Measurements from ENCODE around the gene CFD. TPM values are rescaled to one million over a fixed set of nuclear protein-coding genes. Genes with fewer than 3 reads are reported as not detected.
A peak's percentile ranks its signal among the peaks of the same experiment; 100 is the strongest.

Gene CFD
- total and polyA plus RNA-seq, 4 donors = 90.8 to 227 (median 141) TPM

GRCh38 chr19:825897-826644 is 33.4 kb upstream of the CFD start:
- no peaks in the 10 kb centered on the region for H3K9me3 ChIP-seq (ENCODE audit: control insufficient read depth in 4 of 4, insufficient read depth in 3 of 4, low read length in 3 of 4)
- WGBS, 2 donors = 64 to 71% methylated on average over 19 of the region's 19 CpGs
- no peak overlapping the region for H3K9ac ChIP-seq (ENCODE audit: insufficient read depth in 1 of 2, low read length in 2 of 2)
- no peak for TF ChIP-seq CTCF (IDR thresholded peaks at IDR 0.05; ENCODE audit: control extremely low read depth, extremely low read depth)
- H3K4me3 ChIP-seq = no peak overlapping the region
- no peak overlapping the region for H3K27ac ChIP-seq (ENCODE audit: low read depth in 1 of 2, low read length in 1 of 2)
- H3K27me3 ChIP-seq (ENCODE audit: control insufficient read depth in 3 of 3, insufficient read depth in 3 of 3, low read length in 2 of 3) = peaks cover 0 to 4% (median 0%) of the 10 kb centered on the region in 3 donors
- H3K4me1 ChIP-seq (ENCODE audit: control insufficient read depth in 5 of 5, insufficient read depth in 5 of 5, low read length in 5 of 5) = peaks cover 0 to 4% (median 3%) of the 10 kb centered on the region in 5 donors
- H3K36me3 ChIP-seq (ENCODE audit: control insufficient read depth in 4 of 4, insufficient read depth in 4 of 4, low read length in 4 of 4) = no peaks in the 10 kb centered on the region
- ATAC-seq (ENCODE audit: insufficient read depth, low FRiP score) (no peak), DNase-seq (peak in 2 of 3 donors; percentile 60 to 66)

GRCh38 chr19:827314-827709 is 32.2 kb upstream of the CFD start:
- no peaks in the 10 kb centered on the region for H3K36me3 ChIP-seq (ENCODE audit: control insufficient read depth in 4 of 4, insufficient read depth in 4 of 4, low read length in 4 of 4)
- no peak for ATAC-seq (ENCODE audit: insufficient read depth, low FRiP score)
- peaks cover 0 to 3% (median 0%) of the 10 kb centered on the region in 5 donors for H3K4me1 ChIP-seq (ENCODE audit: control insufficient read depth in 5 of 5, insufficient read depth in 5 of 5, low read length in 5 of 5)
- peaks cover 0 to 4% (median 3%) of the 10 kb centered on the region in 3 donors for H3K27me3 ChIP-seq (ENCODE audit: control insufficient read depth in 3 of 3, insufficient read depth in 3 of 3, low read length in 2 of 3)
- H3K9ac ChIP-seq (ENCODE audit: insufficient read depth in 1 of 2, low read length in 2 of 2) = no peak overlapping the region
- H3K4me3 ChIP-seq = no peak overlapping the region
- no peaks in the 10 kb centered on the region for H3K9me3 ChIP-seq (ENCODE audit: control insufficient read depth in 4 of 4, insufficient read depth in 3 of 4, low read length in 3 of 4)
- no peak overlapping the region for H3K27ac ChIP-seq (ENCODE audit: low read depth in 1 of 2, low read length in 1 of 2)
- DNase-seq = no peak
- no peak for TF ChIP-seq CTCF (IDR thresholded peaks at IDR 0.05; ENCODE audit: control extremely low read depth, extremely low read depth)
- 71 to 82% methylated on average over 11 of the region's 11 CpGs for WGBS, 2 donors

GRCh38 chr19:827710-828321 is 31.6 kb upstream of the CFD start, which contains the start of gene AZU1:
AZU1 (plus strand) TSS chr19:827837; CDS start chr19:827847, 10 bp downstream.
- Histone ChIP-seq H3K9ac (ENCODE audit: insufficient read depth in 1 of 2, low read length in 2 of 2) (no peak within 1 kb of the TSS), H3K4me1 (ENCODE audit: control insufficient read depth in 5 of 5, insufficient read depth in 5 of 5, low read length in 5 of 5) (peaks cover 0 to 3% (median 0%) of the 10 kb centered on the region in 5 donors), H3K27me3 (ENCODE audit: control insufficient read depth in 3 of 3, insufficient read depth in 3 of 3, low read length in 2 of 3) (peaks cover 0 to 4% (median 0%) of the 10 kb centered on the region in 3 donors), H3K9me3 (ENCODE audit: control insufficient read depth in 4 of 4, insufficient read depth in 3 of 4, low read length in 3 of 4) (no peaks in the 10 kb centered on the region), H3K27ac (ENCODE audit: low read depth in 1 of 2, low read length in 1 of 2) (no peak within 1 kb of the TSS), H3K4me3 (no peak within 1 kb of the TSS), H3K36me3 (ENCODE audit: control insufficient read depth in 4 of 4, insufficient read depth in 4 of 4, low read length in 4 of 4) (no peaks in the 10 kb centered on the region)
- WGBS, 2 donors = 28 to 58% methylated on average over 29 to 33 of the region's 33 CpGs
- ATAC-seq (ENCODE audit: insufficient read depth, low FRiP score) (no peak), DNase-seq (no peak)
- no peak for TF ChIP-seq CTCF (IDR thresholded peaks at IDR 0.05; ENCODE audit: control extremely low read depth, extremely low read depth)
